K562 (cell line): ENCODE measurements around the gene CCDC152. TPM values are rescaled to one million over a fixed set of nuclear protein-coding genes. Genes with fewer than 3 reads are reported as not detected.

Experiments used
- ATAC-seq: fragments of 200-7000 bp; cut with Tn5 transposase; 3 replicates; pipeline ENCODE4 v1.9.1; 2020; ENCODE audit warnings: moderate library complexity
- BruUV-seq: library from RNA; stranded (reverse); fragments of 400-500 nt; replicated peaks from 2 replicates; lab custom pipeline; 2021; lab: Mats Ljungman, UMichigan
- CTCF ChIA-PET: fragments of 300-600 bp; formaldehyde crosslinking; extraction: SDS; loops from one replicate; lab custom pipeline; 2021; ENCODE audit warnings: low intra/inter-chr PET ratio; lab: Yijun Ruan, JAX
- POLR2A ChIA-PET: fragments of 300-600, 350-650 bp; sonication (Branson Sonifier 250); formaldehyde crosslinking; extraction: SDS; loops from one replicate; lab custom pipeline; 2021; ENCODE audit warnings: antibody characterized with exemption, inconsistent platforms; lab: Yijun Ruan, JAX
- DNase-seq, 4 experiments: peaks; one replicate each; pipeline versions ENCODE4 v3.0.0 to v3.0.0-alpha.2; 2011 to 2018; ENCODE audit warnings: low spot score in 3 of 4, mixed read lengths in 3 of 4; ENCODE audit errors: extremely low read depth in 1 of 4
- FAIRE-seq: peaks from 2 replicates; lab custom pipeline; 2011; peaks lifted over from hg19 to GRCh38; lab: Jason Lieb, UNC
- H2AFZ ChIP-seq: 2 replicates; pipeline ENCODE4 v1.6.0; 2011; ENCODE audit warnings: low read depth, low read length, control low read depth, inconsistent platforms
- H3K27ac ChIP-seq: fragments of 200-600 bp; 3 replicates; pipeline ENCODE4 v1.8.0; 2011; ENCODE audit warnings: low read depth, mild to moderate bottlenecking, control low read depth, inconsistent platforms, low read length, moderate library complexity, mixed read lengths; ENCODE audit errors: extremely low read depth
- H3K27me3 ChIP-seq, 2 experiments: fragments of 300-600 bp in 1 of 2; 2 replicates in 1 of 2; 3 replicates in 1 of 2; pipeline versions ENCODE4 v1.6.0 to v1.8.0; 2011; ENCODE audit warnings: inconsistent platforms in 2 of 2, low read length in 2 of 2, mild to moderate bottlenecking in 1 of 2, mixed read lengths in 1 of 2, moderate library complexity in 1 of 2; ENCODE audit not compliant: control insufficient read depth in 2 of 2, insufficient read depth in 2 of 2
- H3K36me3 ChIP-seq: fragments of 300-600 bp; 3 replicates; pipeline ENCODE4 v1.8.0; 2011; ENCODE audit warnings: mild to moderate bottlenecking, low read length, inconsistent platforms; ENCODE audit not compliant: control insufficient read depth, insufficient read depth
- H3K4me1 ChIP-seq, 2 experiments: fragments of 200-600 bp in 1 of 2; replicated peaks in 1 of 2; 2 replicates in 1 of 2; 3 replicates in 1 of 2; pipeline versions ENCODE4 v1.5.1 to v1.8.0; 2011; ENCODE audit warnings: inconsistent platforms in 2 of 2, low read length in 2 of 2, mild to moderate bottlenecking in 1 of 2, mixed read lengths in 1 of 2, moderate library complexity in 1 of 2; ENCODE audit not compliant: control insufficient read depth in 2 of 2, insufficient read depth in 2 of 2
- H3K4me2 ChIP-seq: 2 replicates; pipeline ENCODE4 v1.6.1; 2011; ENCODE audit warnings: low read length, control low read depth, inconsistent platforms, mixed read lengths; ENCODE audit not compliant: insufficient read depth
- H3K4me3 ChIP-seq: fragments of 200-600 bp; sonication (generic), shearing (Covaris generic); 2 replicates; pipeline ENCODE4 v1.5.1; 2016; ENCODE audit warnings: control low read depth, inconsistent platforms
- H3K79me2 ChIP-seq: fragments of 200-600 bp; 3 replicates; pipeline ENCODE4 v1.8.0; 2011; ENCODE audit warnings: low read length, inconsistent platforms; ENCODE audit not compliant: control insufficient read depth, insufficient read depth
- H3K9ac ChIP-seq, 2 experiments: 2 replicates each; pipeline versions ENCODE4 v1.6.0 to v1.6.1; 2011; ENCODE audit warnings: low read depth in 2 of 2, low read length in 2 of 2, control low read depth in 1 of 2, inconsistent platforms in 1 of 2, mild to moderate bottlenecking in 1 of 2, mixed read lengths in 1 of 2; ENCODE audit not compliant: insufficient read depth in 1 of 2
- H3K9me1 ChIP-seq: one replicate; pipeline ENCODE4 v1.6.0; 2011; ENCODE audit warnings: inconsistent platforms, mild to moderate bottlenecking, low read length, moderate library complexity; ENCODE audit not compliant: control insufficient read depth, insufficient read depth
- H3K9me3 ChIP-seq: replicated peaks from 2 replicates; pipeline ENCODE4 v1.5.1; 2011; ENCODE audit warnings: low read depth, low read length, inconsistent platforms; ENCODE audit not compliant: control insufficient read depth, insufficient read depth
- H4K20me1 ChIP-seq: replicated peaks from 2 replicates; pipeline ENCODE4 v1.6.1; 2011; ENCODE audit warnings: low read length, inconsistent platforms, mixed read lengths; ENCODE audit not compliant: control insufficient read depth, insufficient read depth
- ATF2 ChIP-seq: sonication (generic); formaldehyde crosslinking; IDR thresholded peaks from 2 replicates; pipeline ENCODE4 v1.8.1; 2022; ENCODE audit warnings: missing genetic modification reagents
- BACH1 ChIP-seq: fragments of 200-800 bp; sonication (Bioruptor generic); IDR thresholded peaks from 2 replicates; pipeline ENCODE4 v1.6.1; 2016; ENCODE audit warnings: missing genetic modification characterization, missing compliant biosample characterization
- CHD1 ChIP-seq: fragments of 200-600 bp; sonication (generic); IDR thresholded peaks from one replicate; pipeline ENCODE4 v1.6.1; 2012; ENCODE audit warnings: mild to moderate bottlenecking, moderate library complexity, low read length, inconsistent platforms
- NKRF ChIP-seq: fragments of 450-650 bp; IDR thresholded peaks from 2 replicates; pipeline ENCODE4 v1.6.1; 2016; ENCODE audit warnings: borderline replicate concordance
- NR2C2 ChIP-seq, 2 experiments: fragments of 200-800 bp in 1 of 2; sonication (Bioruptor generic) in 1 of 2; sonication (generic) in 1 of 2; formaldehyde crosslinking in 1 of 2; IDR thresholded peaks; 2 replicates each; pipeline versions ENCODE4 v1.6.1 to v1.8.0; 2016 to 2022; ENCODE audit warnings: mild to moderate bottlenecking in 1 of 2, missing compliant biosample characterization in 1 of 2, missing genetic modification characterization in 1 of 2, missing genetic modification reagents in 1 of 2
- POLR2G ChIP-seq: fragments of 200-400 bp; formaldehyde crosslinking; IDR thresholded peaks from 2 replicates; pipeline ENCODE4 v1.6.1; 2017; ENCODE audit warnings: low read depth, mild to moderate bottlenecking, antibody characterized with exemption, low read length, moderate library complexity
- RBM39 ChIP-seq: fragments of 200-400 bp; formaldehyde crosslinking; optimal IDR thresholded peaks from 2 replicates; pipeline ENCODE3; 2018; ENCODE audit warnings: low read depth, low read length
- SNRNP70 ChIP-seq: fragments of 200-400 bp; formaldehyde crosslinking; optimal IDR thresholded peaks from 2 replicates; pipeline ENCODE3; 2017; ENCODE audit warnings: low read depth, low read length
- USF1 ChIP-seq: sonication (generic); formaldehyde crosslinking; IDR thresholded peaks from 2 replicates; pipeline ENCODE4 v1.9.0; 2022; ENCODE audit warnings: mild to moderate bottlenecking, missing genetic modification reagents
- ZFP1 ChIP-seq: fragments of 450-650 bp; formaldehyde crosslinking; IDR thresholded peaks from 2 replicates; pipeline ENCODE4 v1.4.0; 2020; ENCODE audit warnings: mild to moderate bottlenecking, mixed read lengths
- ZNF134 ChIP-seq: fragments of 250-450 bp; sonication (Bioruptor Pico); conservative IDR thresholded peaks from 2 replicates; pipeline ENCODE4 v1.4.0; 2020
- ZNF444 ChIP-seq: fragments of 250-450 bp; sonication (Bioruptor Pico); IDR thresholded peaks from 2 replicates; pipeline ENCODE4 v1.4.0; 2020; ENCODE audit warnings: mild to moderate bottlenecking, moderate library complexity
- WGBS: fragments of 100-300 bp; shearing (Covaris generic); methylation state at CpG from one replicate; pipeline ENCODE4 v1.1.6; 2016; ENCODE audit warnings: low coverage, mixed read lengths; ENCODE audit not compliant: insufficient coverage; ENCODE audit errors: missing lambda C conversion rate; 5-methylcytosine and 5-hydroxymethylcytosine counted together
- in situ Hi-C: fragments of 300-500 bp; cut with MboI; formaldehyde crosslinking; loops from 4 replicates; pipeline ENCODE4 v1.15.0; 2018; ENCODE audit warnings: inconsistent platforms, mixed read lengths
- intact Hi-C: fragments of 100-400 bp; cut with micrococcal nuclease; formaldehyde crosslinking; loops from 2 replicates; pipeline ENCODE4 v1.14.2; 2022
- polyA plus RNA-seq, 8 experiments: library from polyadenylated mRNA; depleted of rRNA in 4 of 8; stranded (reverse) in 5 of 8; unstranded in 3 of 8; fragments of >200 nt; fragmentation: Nextera tagmentation in 2 of 8; fragmentation: Illumina TruSeq in 1 of 8; extraction: Ambion mirVana in 2 of 8; extraction: Trizol in 1 of 8; gene quantifications; 2 replicates each; pipeline versions ENCODE4 v1.2.1 to v1.2.3, GENCODE V29; 2011 to 2014; ENCODE audit warnings: inconsistent platforms in 1 of 8, missing spikeins in 1 of 8
- total RNA-seq, 7 experiments: library from RNA; depleted of rRNA in 6 of 7; stranded (reverse); fragments of >200 nt in 6 of 7; fragmentation: Illumina TruSeq in 2 of 7; extraction: Trizol in 2 of 7; gene quantifications; 2 replicates each; pipeline versions ENCODE4 v1.2.1 to v1.2.3, GENCODE V29; 2011 to 2021; ENCODE audit warnings: low replicate concordance in 1 of 7
- TF ChIP-seq, protein P1 (sequence below), 2 experiments: fragments of 250-450 bp in 1 of 2; fragments of 450-650 bp in 1 of 2; sonication (Bioruptor Pico) in 1 of 2; IDR thresholded peaks; 2 replicates each; pipeline versions ENCODE4 v1.6.1 to v1.8.0; 2016 to 2021; ENCODE audit warnings: mild to moderate bottlenecking in 2 of 2, moderate library complexity in 2 of 2, missing compliant biosample characterization in 1 of 2, missing genetic modification characterization in 1 of 2
- TF ChIP-seq, protein P2 (sequence below): fragments of 250-450 bp; sonication (Bioruptor Pico); IDR thresholded peaks from 2 replicates; pipeline ENCODE4 v1.4.0; 2020

The CCDC152 gene
- total and polyA plus RNA-seq, 9 of the 15 experiments (the other 6 are each of a cell fraction or from before 2014, with no cell fraction given), result 2.5 to 11.6 (median 5.1) TPM

DNA sequence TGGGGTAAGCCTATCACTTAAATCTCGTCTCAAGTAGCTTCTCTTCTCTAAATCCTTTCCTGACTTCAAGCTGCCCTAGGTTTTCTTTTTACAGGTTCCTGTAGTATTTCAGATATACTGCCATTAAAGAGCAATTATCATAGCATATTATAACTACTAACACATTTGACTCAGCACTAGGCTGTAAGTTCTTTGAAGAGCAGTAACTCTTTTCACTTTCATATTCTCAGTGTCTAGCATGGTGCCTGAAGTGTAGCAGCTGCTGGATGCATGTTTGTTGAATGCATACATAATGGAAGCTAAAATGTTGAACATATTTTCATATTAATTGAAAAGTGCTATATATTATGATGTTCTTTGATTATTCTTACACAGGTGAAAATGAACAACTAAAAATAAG is 22.5 kb downstream of the CCDC152 start:
- Histone ChIP-seq H3K9me1 (no peaks in the 10 kb centered on the region), H3K36me3 (no peaks in the 10 kb centered on the region), H3K79me2 (no peaks in the 10 kb centered on the region), H3K4me3 (no peak overlapping the region), H3K27ac (no peak overlapping the region), H3K9me3 (no peaks in the 10 kb centered on the region; the same call in 1 of the 2 replicates), H4K20me1 (no peaks in the 10 kb centered on the region), H2AFZ (no peak overlapping the region), H3K4me1 (no peaks in the 10 kb centered on the region), H3K27me3 (no peaks in the 10 kb centered on the region), H3K4me2 (no peak overlapping the region), H3K9ac (no peak overlapping the region)
- ChIA-PET POLR2A (no interaction called here), CTCF (no interaction called here)
- no TSS peak for BruUV-seq
- DNase-seq (no peak), ATAC-seq (no peak), FAIRE-seq (no peak)
- TF ChIP-seq NKRF (no peak), POLR2G (no peak), ATF2 (CRISPR knock-in tag) (no peak), SNRNP70 (no peak), NR2C2 (CRISPR knock-in tag; IDR thresholded peaks at IDR 0.05) (no peak), NR2C2 (tag; IDR thresholded peaks at IDR 0.05) (no peak), ZNF134 (CRISPR knock-in tag) (no peak), USF1 (CRISPR knock-in tag) (no peak), ZNF444 (CRISPR knock-in tag) (no peak), CHD1 (no peak), RBM39 (no peak), BACH1 (tag) (no peak), ZFP1 (CRISPR knock-in tag) (no peak)
- TF ChIP-seq, protein P1, sequence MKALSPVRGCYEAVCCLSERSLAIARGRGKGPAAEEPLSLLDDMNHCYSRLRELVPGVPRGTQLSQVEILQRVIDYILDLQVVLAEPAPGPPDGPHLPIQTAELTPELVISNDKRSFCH (CRISPR knock-in tag; IDR thresholded peaks at IDR 0.05), result no peak
- TF ChIP-seq, protein P1 (tag; IDR thresholded peaks at IDR 0.05), result no peak
- TF ChIP-seq, protein P2, sequence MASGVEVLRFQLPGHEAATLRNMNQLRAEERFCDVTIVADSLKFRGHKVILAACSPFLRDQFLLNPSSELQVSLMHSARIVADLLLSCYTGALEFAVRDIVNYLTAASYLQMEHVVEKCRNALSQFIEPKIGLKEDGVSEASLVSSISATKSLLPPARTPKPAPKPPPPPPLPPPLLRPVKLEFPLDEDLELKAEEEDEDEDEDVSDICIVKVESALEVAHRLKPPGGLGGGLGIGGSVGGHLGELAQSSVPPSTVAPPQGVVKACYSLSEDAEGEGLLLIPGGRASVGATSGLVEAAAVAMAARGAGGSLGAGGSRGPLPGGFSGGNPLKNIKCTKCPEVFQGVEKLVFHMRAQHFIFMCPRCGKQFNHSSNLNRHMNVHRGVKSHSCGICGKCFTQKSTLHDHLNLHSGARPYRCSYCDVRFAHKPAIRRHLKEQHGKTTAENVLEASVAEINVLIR (CRISPR knock-in tag), result no peak
- intact Hi-C loops, result no loop called here
- whole genome bisulfite sequencing, result 6% methylated on average over 1 of the region's 1 CpG
- in situ Hi-C loops, result no loop called here
